ENCODE data around the gene RBM5.

RBM5 gene

DNA sequence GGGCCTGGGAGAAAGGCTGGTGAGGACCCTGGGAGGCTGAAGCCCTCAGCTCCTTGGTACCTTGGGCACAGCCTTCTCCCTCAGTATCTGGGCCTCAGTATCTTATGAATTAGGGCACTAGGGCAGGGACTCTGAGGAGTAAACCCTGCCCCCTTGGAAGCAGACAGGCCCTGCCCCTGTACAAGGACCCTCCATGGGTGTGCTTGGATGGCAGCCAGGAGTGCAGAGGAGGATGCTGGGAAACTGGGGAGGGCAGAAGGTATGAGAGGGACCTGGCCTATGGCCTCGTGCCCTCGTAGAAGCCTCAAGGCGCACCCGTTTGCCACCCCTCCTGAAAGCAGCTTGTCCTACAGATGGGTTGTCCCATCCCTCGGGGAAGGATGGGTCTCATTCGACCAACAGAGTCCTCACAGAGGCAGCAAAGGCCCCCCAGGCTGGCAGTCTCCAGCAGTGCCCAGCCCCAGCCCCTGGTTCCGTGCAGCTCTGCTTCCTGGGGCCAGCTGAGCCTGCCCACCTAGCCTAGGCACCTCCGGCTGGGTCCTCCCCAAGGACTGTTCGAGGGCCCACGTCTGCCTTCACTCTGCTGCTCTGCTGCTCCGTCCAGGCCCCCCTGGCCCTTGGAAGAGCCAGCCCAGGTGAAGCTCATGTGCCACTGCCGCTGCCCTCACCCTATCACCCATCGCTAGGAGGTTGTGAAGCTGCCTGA lies 51.2 kb downstream of the RBM5 start:
- no peak overlapping the region for H3K27ac Mint-ChIP-seq
- ATAC-seq (replicated peaks): no peak
- no peak for DNase-seq
- H3K27me3 Mint-ChIP-seq: peaks cover 26 to 40% of the 10 kb centered on the region in 2 donors
- H3K36me3 Mint-ChIP-seq: no peaks in the 10 kb centered on the region
- no peaks in the 10 kb centered on the region for H3K9me3 Mint-ChIP-seq
- no peak overlapping the region for H3K4me3 Mint-ChIP-seq
- peaks cover 7 to 11% of the 10 kb centered on the region in 2 donors for H3K4me1 Mint-ChIP-seq

DNA sequence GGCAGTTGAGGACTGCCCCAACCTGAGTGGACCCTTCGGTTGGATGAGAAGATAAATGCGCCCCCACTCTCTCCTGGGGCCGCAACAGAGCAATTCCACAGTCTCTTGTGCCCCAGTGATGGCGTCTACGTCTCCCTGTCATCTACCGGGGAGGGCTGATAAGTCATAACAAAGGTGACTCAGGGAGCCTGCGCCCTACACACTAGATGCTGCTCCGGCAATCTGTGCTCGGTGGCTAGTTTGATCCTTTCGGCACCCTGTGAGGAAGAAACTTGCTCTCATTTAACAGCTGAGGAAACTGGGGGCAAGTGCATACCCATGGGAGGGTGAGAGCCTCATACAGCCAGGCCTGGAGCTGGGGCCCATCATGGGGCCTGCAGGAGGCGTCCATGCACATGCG lies 52.3 kb downstream of the RBM5 start:
- no peak for ATAC-seq (replicated peaks)
- Mint-ChIP-seq H3K4me3 (no peak overlapping the region), H3K27me3 (peaks cover 26 to 40% of the 10 kb centered on the region in 2 donors)

GRCh38 chr3:50146316-50146901 lies 57.7 kb downstream of the RBM5 start:
- Mint-ChIP-seq H3K4me1 (no peaks in the 10 kb centered on the region), H3K27me3 (peaks cover 11 to 15% of the 10 kb centered on the region in 2 donors), H3K9me3 (no peaks in the 10 kb centered on the region), H3K36me3 (no peaks in the 10 kb centered on the region), H3K27ac (no peak overlapping the region), H3K4me3 (no peak overlapping the region)
- ATAC-seq (replicated peaks) (no peak), DNase-seq (no peak)

More for the DNA sequence above, 52.3 kb downstream of the RBM5 start:
- Mint-ChIP-seq H3K27ac (no peak overlapping the region), H3K36me3 (no peaks in the 10 kb centered on the region), H3K4me1 (peaks cover 7 to 11% of the 10 kb centered on the region in 2 donors), H3K9me3 (no peaks in the 10 kb centered on the region)
- DNase-seq: no peak

GRCh38 chr3:50147016-50147415 lies 58.3 kb downstream of the RBM5 start:
- DNase-seq: no peak
- H3K27ac Mint-ChIP-seq: peak overlapping the region; percentile 28
- peaks cover 5 to 13% of the 10 kb centered on the region in 2 donors for H3K27me3 Mint-ChIP-seq
- no peaks in the 10 kb centered on the region for H3K4me1 Mint-ChIP-seq
- no peaks in the 10 kb centered on the region for H3K36me3 Mint-ChIP-seq
- no peak overlapping the region for H3K4me3 Mint-ChIP-seq
- no peaks in the 10 kb centered on the region for H3K9me3 Mint-ChIP-seq
- ATAC-seq (replicated peaks): no peak

GRCh38 chr3:50147447-50147846 lies 58.7 kb downstream of the RBM5 start:
- H3K36me3 Mint-ChIP-seq: no peaks in the 10 kb centered on the region
- DNase-seq (no peak), ATAC-seq (replicated peaks) (no peak)
- H3K27me3 Mint-ChIP-seq: peaks cover 5 to 8% of the 10 kb centered on the region in 2 donors
- no peaks in the 10 kb centered on the region for H3K4me1 Mint-ChIP-seq
- H3K4me3 Mint-ChIP-seq: no peak overlapping the region
- H3K9me3 Mint-ChIP-seq: no peaks in the 10 kb centered on the region
- no peak overlapping the region for H3K27ac Mint-ChIP-seq

DNA sequence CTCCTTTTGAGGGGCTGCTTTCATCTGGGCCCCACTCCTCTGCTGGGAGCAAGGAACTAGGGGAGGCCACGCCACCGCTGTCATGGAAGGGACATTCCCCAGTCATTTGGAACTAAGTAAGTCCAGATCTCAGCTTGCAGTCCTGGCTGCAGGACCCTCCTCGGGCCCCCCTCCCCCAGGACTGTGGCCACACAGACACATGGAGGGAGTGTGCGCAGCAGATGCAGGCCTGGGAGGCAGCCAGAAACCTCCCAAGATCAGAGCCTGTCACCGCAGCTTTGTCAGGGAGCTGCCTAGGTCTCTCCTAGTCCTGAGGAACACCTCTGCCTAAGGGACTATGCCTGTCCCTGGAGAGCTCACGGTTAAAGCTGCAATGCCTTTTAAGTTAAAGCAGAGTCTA lies 59.1 kb downstream of the RBM5 start:
- Mint-ChIP-seq H3K4me1 (no peaks in the 10 kb centered on the region), H3K4me3 (no peak overlapping the region), H3K36me3 (no peaks in the 10 kb centered on the region), H3K27me3 (peaks cover 5 to 7% of the 10 kb centered on the region in 2 donors), H3K27ac (no peak overlapping the region), H3K9me3 (no peaks in the 10 kb centered on the region)
- ATAC-seq (replicated peaks): no peak
- no peak for DNase-seq

- no peaks in the 10 kb centered on the region for H3K9me3 Mint-ChIP-seq
- H3K4me1 Mint-ChIP-seq: peaks cover 7% of the 10 kb centered on the region in 2 donors
- ATAC-seq (replicated peaks) (no peak), DNase-seq (no peak)
- H3K27me3 Mint-ChIP-seq: peaks cover 20 to 24% of the 10 kb centered on the region in 2 donors
- no peaks in the 10 kb centered on the region for H3K36me3 Mint-ChIP-seq
- H3K27ac Mint-ChIP-seq: no peak overlapping the region
- no peak overlapping the region for H3K4me3 Mint-ChIP-seq
These were observed 61.7 kb downstream of the RBM5 start for GRCh38 chr3:50150404-50150750.

GRCh38 chr3:50150863-50151686 lies 62.4 kb downstream of the RBM5 start:
- no peak for ATAC-seq (replicated peaks)
- Mint-ChIP-seq H3K4me3 (no peak overlapping the region), H3K4me1 (peaks cover 11 to 13% of the 10 kb centered on the region in 2 donors), H3K9me3 (no peaks in the 10 kb centered on the region), H3K36me3 (no peaks in the 10 kb centered on the region), H3K27ac (no peak overlapping the region), H3K27me3 (peaks cover 25 to 29% of the 10 kb centered on the region in 2 donors)
- DNase-seq: no peak

DNA sequence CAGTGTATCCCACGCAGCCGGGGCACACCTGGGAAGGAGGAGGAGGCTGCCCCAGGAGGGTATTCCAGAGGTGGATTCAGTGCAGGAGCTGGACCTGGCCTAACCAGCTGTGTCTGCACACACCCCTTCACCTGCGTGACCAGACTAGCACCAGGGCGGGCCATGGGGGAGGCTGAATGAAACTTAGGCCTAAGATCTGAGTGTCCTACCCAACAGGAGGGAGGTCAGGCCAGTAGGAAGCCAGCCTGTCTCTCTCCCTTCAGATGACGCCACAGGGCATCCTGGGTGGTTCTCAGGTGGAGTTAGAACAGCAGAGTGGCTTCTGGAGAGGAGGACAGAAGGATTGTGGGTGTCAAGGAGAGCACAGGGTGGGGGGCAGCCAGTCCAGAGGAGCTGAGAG lies 63.0 kb downstream of the RBM5 start:
- no peak overlapping the region for H3K27ac Mint-ChIP-seq
- ATAC-seq (replicated peaks) (no peak), DNase-seq (no peak)
- H3K4me1 Mint-ChIP-seq: peaks cover 11 to 18% of the 10 kb centered on the region in 2 donors
- H3K9me3 Mint-ChIP-seq: no peaks in the 10 kb centered on the region
- H3K36me3 Mint-ChIP-seq: no peaks in the 10 kb centered on the region
- peaks cover 32 to 36% of the 10 kb centered on the region in 2 donors for H3K27me3 Mint-ChIP-seq
- H3K4me3 Mint-ChIP-seq: no peak overlapping the region

DNA sequence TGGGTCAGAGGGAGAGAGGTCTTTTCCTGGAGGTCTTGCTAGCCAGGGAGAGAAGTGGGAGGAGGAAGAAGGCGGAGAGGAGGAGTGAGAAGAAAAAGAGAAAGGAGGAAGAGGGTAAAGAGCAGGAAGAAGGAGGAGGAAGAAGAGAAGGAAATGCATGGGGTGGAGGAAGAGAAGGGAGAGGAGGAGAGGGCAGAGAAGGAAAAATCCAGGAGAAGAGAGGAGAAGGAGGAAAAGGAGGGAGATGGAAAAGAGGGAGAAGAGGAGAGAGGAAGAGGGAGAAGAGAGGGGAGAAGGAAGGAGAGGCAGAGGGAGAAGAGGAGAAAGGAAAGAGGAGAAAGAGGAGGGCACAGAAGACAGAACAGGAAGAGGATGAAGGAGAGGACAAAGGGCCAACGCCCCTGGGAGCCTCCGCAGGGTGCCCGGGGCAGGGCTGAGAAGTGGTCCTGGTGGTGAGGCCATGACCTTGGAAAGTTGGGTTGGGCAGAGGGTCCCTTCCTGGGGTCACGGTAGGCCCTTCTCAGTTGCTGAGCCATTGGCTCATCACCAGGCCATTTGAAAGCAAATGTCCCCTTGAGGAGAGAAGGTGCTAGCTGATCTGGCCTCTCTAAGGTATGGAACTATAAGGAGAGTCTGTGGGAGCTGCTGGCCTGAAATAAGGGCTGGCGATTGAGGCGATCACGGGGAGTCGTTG lies 65.2 kb downstream of the RBM5 start:
- peaks cover 42 to 46% of the 10 kb centered on the region in 2 donors for H3K27me3 Mint-ChIP-seq
- no peaks in the 10 kb centered on the region for H3K36me3 Mint-ChIP-seq
- ATAC-seq (replicated peaks) (no peak), DNase-seq (no peak)
- no peaks in the 10 kb centered on the region for H3K9me3 Mint-ChIP-seq
- peak overlapping the region; percentile 62 to 86 for H3K4me3 Mint-ChIP-seq
- peak overlapping the region; percentile 22 for H3K27ac Mint-ChIP-seq
- peaks cover 12 to 18% of the 10 kb centered on the region in 2 donors for H3K4me1 Mint-ChIP-seq

- peak; percentile 48 for ATAC-seq (replicated peaks)
- peak overlapping the region; percentile 62 to 86 for H3K4me3 Mint-ChIP-seq
- no peaks in the 10 kb centered on the region for H3K36me3 Mint-ChIP-seq
- H3K27me3 Mint-ChIP-seq: peaks cover 42 to 46% of the 10 kb centered on the region in 2 donors
- H3K27ac Mint-ChIP-seq: peak overlapping the region; percentile 22
- H3K9me3 Mint-ChIP-seq: no peaks in the 10 kb centered on the region
- peaks cover 12 to 18% of the 10 kb centered on the region in 2 donors for H3K4me1 Mint-ChIP-seq
- DNase-seq: peak; percentile 7
These were observed 65.7 kb downstream of the RBM5 start for GRCh38 chr3:50154476-50154839.

DNA sequence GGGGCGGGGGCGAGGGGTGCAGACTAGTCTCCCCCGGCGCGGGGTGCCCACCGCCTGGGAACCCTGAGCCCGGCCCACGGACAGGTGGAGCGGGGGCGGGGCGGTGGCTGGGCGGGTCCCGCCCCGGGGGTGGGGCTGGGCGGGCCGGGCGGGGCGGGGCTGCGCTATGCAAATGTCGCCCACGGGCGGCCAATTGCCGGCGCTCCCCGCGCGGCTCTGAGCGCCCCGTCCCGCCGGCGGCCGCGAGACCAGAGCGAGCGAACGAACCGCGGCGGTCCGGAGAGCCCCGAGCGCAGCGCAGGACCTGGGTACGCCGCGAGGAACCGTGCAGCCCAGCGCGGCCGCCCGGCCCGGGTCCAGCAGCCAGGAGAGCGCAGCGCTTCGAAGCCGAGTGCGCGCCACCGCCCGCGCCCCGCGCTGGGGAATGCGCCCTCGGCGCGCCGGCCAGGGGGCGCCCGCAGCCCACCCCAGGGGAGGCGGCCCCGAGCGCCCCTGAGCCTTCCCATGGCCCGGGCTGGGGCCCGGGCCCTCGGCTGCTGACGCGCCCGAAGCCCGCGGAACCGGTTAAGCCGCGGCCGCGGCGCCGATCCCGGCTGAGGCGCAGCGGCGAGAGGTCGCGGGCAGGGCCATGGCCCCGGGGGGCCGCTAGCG lies 66.2 kb downstream of the RBM5 start, which contains the start of gene SEMA3F:
Gene SEMA3F, plus strand, starts transcription at position 485 of the 651 bp plus-strand sequence. CDS start 4,299 bp downstream, outside the sequence.
- Mint-ChIP-seq H3K9me3 (no peaks in the 10 kb centered on the region), H3K27ac (peak within 1 kb of the TSS; percentile 48), H3K4me3 (peak within 1 kb of the TSS; percentile 63 to 86), H3K36me3 (no peaks in the 10 kb centered on the region), H3K4me1 (peaks cover 12 to 18% of the 10 kb centered on the region in 2 donors), H3K27me3 (peaks cover 42 to 46% of the 10 kb centered on the region in 2 donors)
- peak; percentile 45 for DNase-seq
- ATAC-seq (replicated peaks): peak; percentile 90

DNA sequence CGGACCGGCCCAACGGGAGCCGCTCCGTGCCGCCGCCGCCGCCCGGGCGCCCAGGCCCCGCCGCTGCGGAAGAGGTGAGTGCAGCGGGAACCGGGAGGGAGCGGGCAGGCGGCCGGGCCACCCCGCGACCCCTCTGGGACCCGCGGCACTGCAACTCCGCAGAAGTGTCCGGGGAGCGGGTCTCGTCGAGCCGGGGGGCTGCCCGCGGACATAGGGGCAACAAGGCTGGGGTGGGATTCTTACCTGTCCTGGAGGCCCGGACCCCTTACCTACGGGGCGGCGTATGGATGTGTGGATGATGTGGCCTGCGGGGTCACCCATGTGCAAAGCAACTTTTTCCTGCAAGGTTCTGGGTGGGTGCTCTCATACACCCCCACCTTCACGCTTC lies 66.8 kb downstream of the RBM5 start:
- no peak for ATAC-seq (replicated peaks)
- H3K4me1 Mint-ChIP-seq: peaks cover 12 to 18% of the 10 kb centered on the region in 2 donors
- no peaks in the 10 kb centered on the region for H3K9me3 Mint-ChIP-seq
- peak overlapping the region; percentile 63 to 68 for H3K4me3 Mint-ChIP-seq
- no peaks in the 10 kb centered on the region for H3K36me3 Mint-ChIP-seq
- peaks cover 42% of the 10 kb centered on the region in 2 donors for H3K27me3 Mint-ChIP-seq
- H3K27ac Mint-ChIP-seq: peak overlapping the region; percentile 48
- no peak for DNase-seq

DNA sequence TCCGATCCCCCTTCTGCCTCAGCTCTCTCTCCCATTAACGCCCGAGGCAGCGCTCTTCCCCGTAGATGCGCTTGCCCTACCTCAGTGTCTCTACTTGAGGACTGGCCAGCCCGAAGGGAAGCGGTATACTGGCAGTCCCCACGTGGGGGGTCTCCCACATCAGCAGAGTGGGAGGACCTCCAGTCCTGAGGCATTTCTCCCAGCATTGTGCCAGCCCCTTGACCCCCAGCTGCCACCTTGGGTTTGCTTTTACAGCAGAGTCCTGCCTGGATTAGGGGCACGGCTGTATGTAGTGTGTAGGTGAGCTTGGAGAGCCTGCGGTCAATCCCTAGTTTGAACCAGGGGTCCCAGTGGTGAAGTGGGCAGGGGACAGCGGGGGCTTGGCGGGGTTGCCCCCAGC lies 67.2 kb downstream of the RBM5 start:
- H3K36me3 Mint-ChIP-seq: no peaks in the 10 kb centered on the region
- peak overlapping the region; percentile 63 to 68 for H3K4me3 Mint-ChIP-seq
- peaks cover 40 to 42% of the 10 kb centered on the region in 2 donors for H3K27me3 Mint-ChIP-seq
- H3K27ac Mint-ChIP-seq: peak overlapping the region; percentile 48
- peaks cover 12 to 18% of the 10 kb centered on the region in 2 donors for H3K4me1 Mint-ChIP-seq
- no peaks in the 10 kb centered on the region for H3K9me3 Mint-ChIP-seq
- ATAC-seq (replicated peaks): no peak
- DNase-seq: no peak

All from stimulated activated naive B cell treated with anti-CD40 and anti-IgM and Interleukin-4, amounts not matched to agents 10 μg/mL and 1 μg/mL and 100 μg/mL, for 72 hours (primary cell).